IgD-negative memory B cell (primary cell): Measurements from ENCODE around the gene TCF7. TPM values are rescaled to one million over a fixed set of nuclear protein-coding genes. Genes with fewer than 3 reads are reported as not detected.
"Not testable (repeated sequence)": the region's sequence is repeated elsewhere in the genome, so short reads cannot be mapped to it uniquely, and the experiment has no call there.

Experiments used
- H3K27ac Mint-ChIP-seq, 3 donors: one replicate each; pipeline ENCODE4 v1.8.0; 2020 to 2022; ENCODE audit warnings: mild to moderate bottlenecking in 3 of 3, mixed read lengths in 3 of 3, moderate library complexity in 1 of 3
- H3K27me3 Mint-ChIP-seq: one replicate; pipeline ENCODE4 v1.8.0; 2021; ENCODE audit warnings: mixed read lengths
- H3K36me3 Mint-ChIP-seq: one replicate; pipeline ENCODE4 v1.8.0; 2020; ENCODE audit warnings: mild to moderate bottlenecking, mixed read lengths
- H3K4me1 Mint-ChIP-seq, 3 donors: one replicate each; pipeline ENCODE4 v1.8.0; 2020 to 2022; ENCODE audit warnings: mixed read lengths in 3 of 3, mild to moderate bottlenecking in 1 of 3
- H3K4me3 Mint-ChIP-seq, 4 donors: one replicate each; pipeline ENCODE4 v1.8.0; 2020 to 2022; ENCODE audit warnings: mild to moderate bottlenecking in 4 of 4, mixed read lengths in 4 of 4, moderate library complexity in 3 of 4
- H3K9me3 Mint-ChIP-seq, 3 donors: one replicate each; pipeline ENCODE4 v1.8.0; 2020 to 2021; ENCODE audit warnings: mixed read lengths in 3 of 3, mild to moderate bottlenecking in 1 of 3
- polyA plus RNA-seq: library from polyadenylated mRNA; unstranded; fragments of 300-500 nt; fragmentation: Illumina TruSeq; gene quantifications from one replicate; pipeline ENCODE4 v1.2.3, GENCODE V29; 2021

TCF7 gene
- polyA plus RNA-seq, 1 donor from 2014 or later: 41.7 TPM

DNA sequence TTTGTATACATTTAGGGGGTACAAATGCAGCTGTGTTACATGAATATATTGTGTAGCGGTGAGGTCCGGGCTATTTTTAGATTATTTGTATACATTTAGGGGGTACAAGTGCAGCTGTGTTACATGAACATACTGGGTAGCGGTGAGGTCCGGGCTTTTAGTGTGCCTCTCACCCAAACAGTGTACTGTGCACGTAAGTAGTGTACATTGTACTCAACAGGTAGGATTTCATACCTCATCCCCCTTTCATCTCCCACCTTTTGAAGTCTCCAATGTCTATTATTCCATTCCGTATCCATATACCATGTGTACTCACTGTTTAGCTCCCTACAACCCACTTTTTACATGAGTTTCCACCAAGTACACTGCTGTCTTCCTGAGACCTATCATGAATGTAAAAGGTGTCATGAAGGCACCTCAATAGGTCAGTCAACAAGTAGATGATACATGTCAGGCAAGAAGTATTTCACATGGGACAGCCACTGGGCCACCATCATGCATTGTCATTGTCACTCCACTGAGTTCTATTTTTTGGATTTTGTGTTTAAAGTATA is 34.6 kb downstream of the TCF7 start:
- H3K4me1 Mint-ChIP-seq: peaks cover 5 to 7% (median 5%) of the 10 kb centered on the region in 3 donors
- H3K27me3 Mint-ChIP-seq: no peaks in the 10 kb centered on the region
- peak overlapping the region; percentile 32 to 88 (median 65) for H3K27ac Mint-ChIP-seq
- H3K4me3 Mint-ChIP-seq: no peak overlapping the region
- no peaks in the 10 kb centered on the region for H3K36me3 Mint-ChIP-seq
- H3K9me3 Mint-ChIP-seq: no peaks in the 10 kb centered on the region

DNA sequence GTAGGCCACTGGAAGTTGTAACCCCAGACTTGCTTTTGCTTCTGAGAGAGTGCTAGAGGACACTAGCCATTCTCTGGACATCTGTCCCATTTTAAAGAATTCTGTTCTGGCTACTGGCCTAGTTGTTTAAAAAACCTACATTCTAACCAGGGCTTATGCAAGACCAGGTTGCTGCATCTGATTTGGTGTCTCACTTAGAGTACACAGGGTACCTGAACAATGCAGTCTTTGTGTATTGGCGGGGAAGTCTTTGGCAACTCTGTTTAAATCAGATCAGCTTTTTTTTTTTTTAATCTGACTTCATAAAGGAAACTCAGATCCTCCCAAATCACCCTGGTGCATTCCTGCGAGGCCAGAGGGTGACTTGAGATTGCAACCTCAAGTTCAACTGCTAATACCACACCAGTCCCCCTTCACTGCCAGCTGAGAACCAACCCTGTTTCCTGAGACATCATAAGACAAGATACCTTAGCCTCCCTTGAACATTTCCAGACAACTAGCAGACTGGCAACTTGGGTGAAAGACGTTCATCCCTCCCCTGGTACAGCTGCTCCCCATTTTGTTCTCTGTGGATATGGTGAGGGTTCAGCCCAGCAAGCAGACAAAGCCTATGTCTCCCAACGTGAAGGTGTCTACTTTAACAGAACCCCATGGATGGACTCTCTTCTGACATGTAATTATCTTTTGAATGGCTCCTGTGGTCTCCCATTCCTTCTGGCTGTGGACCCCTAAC is 35.3 kb downstream of the TCF7 start:
- H3K4me1 Mint-ChIP-seq: peaks cover 5 to 7% (median 5%) of the 10 kb centered on the region in 3 donors
- H3K36me3 Mint-ChIP-seq: peaks cover 1% of the 10 kb centered on the region
- no peak overlapping the region for H3K4me3 Mint-ChIP-seq
- H3K9me3 Mint-ChIP-seq: no peaks in the 10 kb centered on the region
- no peaks in the 10 kb centered on the region for H3K27me3 Mint-ChIP-seq
- peak overlapping the region; percentile 32 to 88 (median 65) for H3K27ac Mint-ChIP-seq

DNA sequence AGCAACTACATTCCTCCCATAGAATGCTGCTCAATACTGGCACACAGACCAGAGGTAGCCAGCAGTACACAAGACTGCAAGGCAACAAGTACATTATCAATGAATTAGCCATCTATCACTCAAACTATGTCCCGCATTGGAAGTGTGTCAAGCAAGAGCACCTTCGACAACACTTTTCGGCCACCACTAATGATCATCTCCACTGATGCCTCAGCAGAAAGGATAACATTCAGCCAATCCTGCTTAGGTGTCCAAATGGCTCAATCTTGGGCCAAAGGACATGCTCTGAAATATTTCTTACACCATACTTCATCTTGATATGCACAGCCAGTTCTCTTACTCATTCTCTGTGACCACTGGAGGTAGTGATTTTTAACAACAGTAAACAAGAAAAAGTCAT is 37.2 kb downstream of the TCF7 start:
- H3K27me3 Mint-ChIP-seq: no peaks in the 10 kb centered on the region
- H3K9me3 Mint-ChIP-seq: no peaks in the 10 kb centered on the region
- H3K36me3 Mint-ChIP-seq: peaks cover 2% of the 10 kb centered on the region
- no peak overlapping the region for H3K4me3 Mint-ChIP-seq
- H3K4me1 Mint-ChIP-seq: peaks cover 5 to 6% (median 6%) of the 10 kb centered on the region in 3 donors
- peak overlapping the region in 2 of 3 donors; percentile 47 to 63 for H3K27ac Mint-ChIP-seq

DNA sequence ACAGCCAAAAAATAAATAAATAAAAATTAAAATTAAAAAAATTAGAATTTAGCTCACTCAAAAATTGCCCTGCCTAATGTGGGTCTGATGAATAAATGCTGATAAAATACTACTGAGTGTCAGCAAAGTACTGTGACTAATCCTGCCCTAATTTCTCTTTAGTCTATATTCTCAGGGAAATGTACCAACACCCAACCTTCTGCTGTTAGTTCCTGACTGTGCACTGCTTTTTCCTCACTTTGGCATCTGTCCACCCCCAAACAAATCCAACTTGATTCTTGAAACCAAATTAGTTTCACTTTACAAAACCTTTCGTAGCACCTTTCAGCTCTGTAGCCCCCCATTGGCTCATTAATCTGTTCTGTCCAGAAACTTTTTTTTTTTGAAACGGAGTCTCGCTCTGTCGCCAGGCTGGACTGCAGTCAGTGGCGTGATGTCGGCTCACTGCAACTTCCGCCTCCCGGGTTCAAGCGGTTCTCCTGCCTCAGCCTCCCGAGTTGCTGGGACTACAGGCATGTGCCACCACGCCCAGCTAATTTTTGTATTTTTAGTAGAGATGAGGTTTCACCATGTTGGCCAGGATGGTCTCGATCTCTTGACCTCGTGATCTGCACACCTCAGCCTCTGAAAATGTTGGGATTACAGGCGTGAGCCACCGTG is 37.8 kb downstream of the TCF7 start:
- H3K4me1 Mint-ChIP-seq, H3K36me3 Mint-ChIP-seq: not testable (repeated sequence)
- peak overlapping the region in 2 of 3 donors; percentile 47 to 92 for H3K27ac Mint-ChIP-seq

DNA sequence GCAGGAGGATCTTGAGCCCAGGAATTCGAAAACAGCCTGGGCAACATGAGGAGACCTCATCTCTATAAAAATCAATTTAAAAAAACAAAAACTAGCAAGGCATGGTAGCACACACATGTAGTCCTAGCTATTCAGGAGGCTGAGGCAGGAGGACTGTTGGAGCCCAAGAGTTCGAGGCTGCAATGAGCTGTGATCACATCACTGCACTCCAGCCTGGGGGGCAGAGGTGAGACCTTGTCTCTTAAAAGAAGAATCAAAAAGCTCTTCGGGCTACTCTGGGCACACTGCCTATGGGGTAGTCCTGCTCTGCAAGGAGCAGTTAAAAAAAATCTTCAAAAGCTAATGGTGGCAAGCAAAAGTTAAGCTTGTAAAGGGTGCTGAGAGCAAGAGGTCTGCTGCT is 38.8 kb downstream of the TCF7 start:
- Mint-ChIP-seq H3K36me3 (peaks cover 2% of the 10 kb centered on the region), H3K27ac (peak overlapping the region; percentile 42 to 90 (median 63)), H3K27me3 (no peaks in the 10 kb centered on the region), H3K9me3 (no peaks in the 10 kb centered on the region), H3K4me1 (peaks cover 2 to 9% (median 8%) of the 10 kb centered on the region in 3 donors), H3K4me3 (no peak overlapping the region)

More for the DNA sequence above, 37.8 kb downstream of the TCF7 start:
- H3K27me3 Mint-ChIP-seq, H3K9me3 Mint-ChIP-seq, H3K4me3 Mint-ChIP-seq: not testable (repeated sequence)

DNA sequence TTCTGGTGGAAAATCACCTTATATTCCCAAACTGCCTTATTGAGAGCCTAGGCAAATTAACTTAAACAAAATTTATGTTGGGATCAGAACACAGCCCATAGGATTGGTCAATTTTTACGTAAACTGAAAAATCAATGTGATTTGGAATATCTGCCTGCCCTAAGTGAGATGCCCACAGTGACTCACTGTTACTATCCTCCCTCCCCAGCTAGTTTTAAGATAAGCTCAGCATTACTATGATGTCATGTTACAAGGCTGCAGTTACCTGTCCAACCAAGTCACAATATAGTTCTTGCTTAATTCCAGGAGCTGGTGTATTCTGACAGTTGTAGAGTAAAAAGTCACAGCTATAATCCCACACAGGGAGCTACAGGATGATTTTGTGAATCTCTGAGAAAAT is 39.2 kb downstream of the TCF7 start:
- H3K9me3 Mint-ChIP-seq: no peaks in the 10 kb centered on the region
- H3K27ac Mint-ChIP-seq: peak overlapping the region; percentile 33 to 89 (median 42)
- H3K4me3 Mint-ChIP-seq: no peak overlapping the region
- H3K27me3 Mint-ChIP-seq: no peaks in the 10 kb centered on the region
- H3K4me1 Mint-ChIP-seq: peaks cover 2 to 9% (median 8%) of the 10 kb centered on the region in 3 donors
- peaks cover 2% of the 10 kb centered on the region for H3K36me3 Mint-ChIP-seq

DNA sequence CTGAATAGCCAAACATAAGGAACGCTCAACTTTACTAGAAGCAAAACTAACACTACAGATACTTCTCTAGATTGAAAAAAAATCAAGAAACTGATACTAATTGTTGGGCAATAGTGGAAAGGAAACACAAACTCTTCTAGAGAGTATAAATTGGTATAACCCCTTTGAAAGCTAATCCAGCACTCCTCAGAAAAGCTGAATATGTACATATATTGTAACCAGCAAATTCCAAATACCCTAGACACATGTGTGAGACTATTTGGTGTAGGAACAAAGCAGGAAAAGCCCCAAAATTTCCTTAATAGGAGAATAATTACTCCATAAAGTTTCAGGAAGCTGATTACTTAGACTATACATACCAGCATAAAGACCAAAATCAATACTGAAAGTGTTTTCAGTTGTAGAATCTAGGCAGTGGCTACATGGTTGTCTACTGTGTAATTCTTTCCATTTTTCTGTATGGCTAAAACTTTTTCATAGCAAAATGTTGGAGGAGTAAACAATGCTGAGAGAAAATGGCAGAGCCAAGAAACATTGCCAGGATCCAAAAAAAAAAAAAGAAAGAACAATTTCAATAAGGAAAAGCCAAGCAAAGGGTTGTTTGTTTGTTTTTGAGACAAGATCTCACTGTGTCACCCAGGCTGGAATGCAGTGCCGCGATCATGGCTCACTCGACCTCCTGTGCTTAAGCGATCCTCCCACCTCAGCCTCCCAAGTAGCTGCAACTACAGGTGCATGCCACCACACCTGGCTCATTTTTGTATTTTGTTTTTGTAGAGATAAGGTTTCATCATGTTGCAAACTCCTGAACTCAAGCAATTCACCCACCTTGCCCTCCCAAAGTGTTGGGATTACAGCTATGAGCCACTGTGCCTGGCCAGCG is 47.3 kb downstream of the TCF7 start:
- peak overlapping the region in 2 of 4 donors; percentile 13 to 32 for H3K4me3 Mint-ChIP-seq
- H3K4me1 Mint-ChIP-seq: peaks cover 5 to 13% (median 10%) of the 10 kb centered on the region in 3 donors
- no peaks in the 10 kb centered on the region for H3K9me3 Mint-ChIP-seq
- peak overlapping the region in 1 of 3 donors; percentile 23 for H3K27ac Mint-ChIP-seq
- H3K36me3 Mint-ChIP-seq: peaks cover 12% of the 10 kb centered on the region
- no peaks in the 10 kb centered on the region for H3K27me3 Mint-ChIP-seq

DNA sequence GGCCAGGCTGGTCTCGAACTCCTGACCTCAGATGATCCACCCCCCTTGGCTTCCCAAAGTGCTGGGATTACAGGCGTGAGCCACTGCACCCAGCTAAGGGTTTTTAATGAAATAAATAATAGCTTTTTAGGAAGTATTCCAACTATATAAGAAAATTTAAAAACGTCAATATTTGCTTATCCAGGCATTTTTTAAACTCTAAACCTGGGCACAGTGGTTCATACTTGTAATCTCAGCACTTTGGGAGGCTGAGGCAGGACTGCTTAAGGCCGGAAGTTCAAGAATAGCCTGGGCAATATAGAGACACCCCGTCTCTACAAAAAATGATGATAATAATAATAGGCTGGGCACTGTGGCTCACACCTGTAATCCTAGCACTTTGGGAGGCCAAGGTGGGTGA is 48.1 kb downstream of the TCF7 start:
- Mint-ChIP-seq H3K36me3 (peaks cover 12% of the 10 kb centered on the region), H3K4me3 (no peak overlapping the region), H3K4me1 (peaks cover 5 to 16% (median 13%) of the 10 kb centered on the region in 3 donors), H3K27me3 (no peaks in the 10 kb centered on the region), H3K9me3 (no peaks in the 10 kb centered on the region), H3K27ac (no peak overlapping the region)

DNA sequence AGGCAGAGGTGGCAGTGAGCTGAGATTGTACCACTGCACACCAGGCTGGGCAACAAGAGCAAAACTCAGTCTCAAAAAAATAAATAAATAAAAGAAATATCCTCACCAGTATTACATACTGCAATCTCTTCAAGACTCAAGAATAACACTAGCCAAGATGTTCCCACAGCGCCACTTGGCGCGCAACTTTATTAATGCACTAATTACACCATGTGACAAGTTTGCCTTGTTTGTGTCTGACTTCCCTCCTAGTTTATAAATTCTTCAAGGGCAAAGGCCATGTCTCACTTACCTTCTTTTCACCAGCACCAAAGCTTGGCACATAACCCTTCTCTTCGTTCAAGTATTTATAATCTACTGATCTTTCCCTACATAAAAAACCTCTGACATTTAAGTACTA is 57.5 kb downstream of the TCF7 start:
- Mint-ChIP-seq H3K4me1 (peaks cover 10 to 41% (median 33%) of the 10 kb centered on the region in 3 donors), H3K27me3 (no peaks in the 10 kb centered on the region), H3K9me3 (no peaks in the 10 kb centered on the region), H3K4me3 (peak overlapping the region in 1 of 4 donors; percentile 54), H3K27ac (peak overlapping the region in 1 of 3 donors; percentile 87), H3K36me3 (peaks cover 3% of the 10 kb centered on the region)

DNA sequence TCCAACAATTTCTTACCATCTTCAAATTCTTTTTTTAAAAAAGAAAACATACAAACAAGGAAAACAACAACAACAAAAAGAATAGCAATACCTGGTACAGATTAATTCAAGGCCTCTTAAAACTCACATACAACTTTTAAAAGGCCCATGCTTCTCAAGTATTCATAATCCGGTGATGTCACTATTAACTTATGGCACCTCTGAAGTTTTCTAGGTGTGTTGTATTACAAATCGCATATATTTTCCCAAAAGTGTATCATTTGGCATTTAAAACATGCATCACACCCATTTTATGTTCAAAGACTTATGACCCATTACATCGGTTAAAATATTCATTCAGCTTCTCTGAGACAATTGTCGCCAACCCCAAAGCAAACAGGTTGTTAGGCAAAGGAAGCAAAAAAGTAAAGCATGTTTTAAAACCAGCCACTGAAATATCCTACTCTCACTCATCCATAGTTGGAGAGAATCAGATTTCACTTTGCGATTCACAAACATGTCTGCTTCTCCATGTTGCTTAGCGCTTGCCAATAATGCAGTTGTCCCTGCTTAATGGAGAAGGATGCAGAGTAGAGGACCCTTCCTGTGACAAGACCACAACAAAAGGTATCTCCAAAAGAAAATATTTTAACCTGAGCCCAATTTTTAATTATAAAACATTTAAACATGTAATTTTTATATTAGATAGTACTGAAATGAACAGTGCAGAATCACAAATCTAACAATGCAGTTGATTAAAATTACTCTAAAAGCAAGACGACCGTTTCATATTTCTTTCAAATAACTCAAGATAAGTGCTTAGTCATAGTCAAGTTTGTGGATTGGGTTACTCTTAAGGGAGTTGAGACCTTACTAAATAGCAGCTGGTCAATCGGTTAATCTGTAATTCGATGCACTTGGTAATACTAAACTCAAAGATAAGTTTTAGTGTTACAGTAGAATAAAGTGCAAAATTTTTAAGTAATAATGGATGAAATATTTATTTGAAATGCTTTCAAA is 60.7 kb downstream of the TCF7 start:
- H3K36me3 Mint-ChIP-seq: no peaks in the 10 kb centered on the region
- H3K9me3 Mint-ChIP-seq: no peaks in the 10 kb centered on the region
- peak overlapping the region; percentile 95 to 99 (median 98) for H3K4me3 Mint-ChIP-seq
- H3K4me1 Mint-ChIP-seq: peaks cover 11 to 35% (median 26%) of the 10 kb centered on the region in 3 donors
- H3K27ac Mint-ChIP-seq: peak overlapping the region; percentile 97 to 99 (median 98)
- no peaks in the 10 kb centered on the region for H3K27me3 Mint-ChIP-seq

DNA sequence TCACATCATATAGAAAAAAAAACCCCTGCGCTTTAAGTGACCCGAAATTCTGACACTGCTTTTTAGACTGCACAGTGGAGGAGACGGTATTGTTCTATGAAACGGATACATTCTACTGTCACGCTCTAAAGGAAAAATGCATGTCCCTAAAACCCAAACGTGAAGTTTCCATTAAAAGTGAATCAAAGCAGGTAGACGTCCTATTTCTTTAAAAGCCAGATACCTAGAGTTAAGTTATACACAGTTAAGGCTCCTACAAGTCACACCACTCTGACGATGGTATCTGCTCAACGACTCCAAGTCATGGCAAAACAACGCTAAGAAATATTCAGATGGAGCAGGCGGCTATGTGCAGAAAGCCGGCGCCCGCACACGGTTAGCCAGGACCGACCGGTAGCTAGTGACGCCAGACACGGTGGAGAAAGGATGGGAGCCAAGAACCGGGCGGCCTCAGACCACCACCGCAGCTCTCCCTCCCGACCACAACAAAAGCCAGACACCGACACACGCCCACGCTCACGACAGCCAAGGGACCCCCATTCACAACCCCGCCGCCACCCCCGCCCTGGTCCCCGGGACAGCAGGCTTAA is 61.5 kb downstream of the TCF7 start:
- H3K4me3 Mint-ChIP-seq: peak overlapping the region; percentile 95 to 99 (median 98)
- peak overlapping the region; percentile 97 to 99 (median 98) for H3K27ac Mint-ChIP-seq
- H3K4me1 Mint-ChIP-seq: peaks cover 11 to 31% (median 26%) of the 10 kb centered on the region in 3 donors
- H3K9me3 Mint-ChIP-seq: no peaks in the 10 kb centered on the region
- H3K27me3 Mint-ChIP-seq: no peaks in the 10 kb centered on the region
- H3K36me3 Mint-ChIP-seq: no peaks in the 10 kb centered on the region

DNA sequence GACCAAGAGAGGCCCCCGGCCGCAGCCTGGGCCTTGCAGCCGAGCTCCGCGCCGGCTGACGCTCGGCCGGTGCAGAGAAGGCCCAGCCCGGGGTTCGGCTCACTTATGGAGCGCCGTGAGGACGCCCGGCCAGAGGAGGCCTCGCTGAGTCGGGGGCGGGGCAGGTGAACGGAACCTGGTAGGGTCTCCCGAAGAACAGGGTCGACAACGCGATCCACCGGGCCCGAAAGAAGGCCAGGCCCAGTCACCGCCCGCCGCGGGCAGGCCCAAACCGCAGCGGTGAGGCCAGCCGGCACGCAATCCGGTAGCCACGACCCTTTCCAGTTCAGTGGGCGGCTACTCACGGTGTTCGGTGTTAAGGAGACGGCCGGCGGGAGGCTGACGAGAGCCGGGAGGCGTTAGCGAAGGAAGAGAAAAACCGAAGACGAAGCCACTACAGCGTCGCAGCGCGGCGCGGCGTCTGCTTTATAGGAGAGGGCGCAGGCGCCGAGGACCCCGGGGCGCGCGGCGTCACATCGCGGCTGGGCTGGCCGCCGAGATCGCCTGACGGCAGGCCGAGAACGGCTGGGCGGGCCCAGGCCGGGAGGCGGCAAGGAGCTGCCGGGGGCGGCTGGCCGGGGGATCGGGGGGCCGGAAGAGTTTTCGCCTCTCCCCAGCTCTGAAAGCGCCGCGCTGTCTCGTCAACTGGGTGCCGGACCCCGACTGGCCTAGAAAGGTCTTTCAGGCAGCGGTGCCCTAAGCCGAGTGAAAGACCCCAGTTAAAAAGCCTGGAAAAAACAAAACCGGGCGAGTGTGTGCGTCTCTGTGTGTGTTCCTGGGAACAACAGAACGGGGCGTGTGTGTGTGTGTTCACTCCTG is 62.3 kb downstream of the TCF7 start, which contains the start of gene SKP1:
Gene SKP1 (minus strand): TSS at position 440 of the 858 bp plus-strand sequence. CDS start 2,928 bp downstream, outside the sequence.
- H3K36me3 Mint-ChIP-seq: no peaks in the 10 kb centered on the region
- H3K4me3 Mint-ChIP-seq: peak within 1 kb of the TSS; percentile 95 to 99 (median 98)
- H3K27me3 Mint-ChIP-seq: no peaks in the 10 kb centered on the region
- H3K4me1 Mint-ChIP-seq: peaks cover 10 to 26% (median 26%) of the 10 kb centered on the region in 3 donors
- peak within 1 kb of the TSS; percentile 97 to 99 (median 98) for H3K27ac Mint-ChIP-seq
- no peaks in the 10 kb centered on the region for H3K9me3 Mint-ChIP-seq
